ENCODE data around the gene TNFRSF4.

Gene TNFRSF4

GRCh38 chr1:1217621-1218523, 3.9 kb upstream of the TNFRSF4 start:
- no peak for DNase-seq (ENCODE audit: low read depth in 2 of 2)

- no peak for DNase-seq (ENCODE audit: low read depth in 2 of 2)
Observed at GRCh38 chr1:1216770-1217620, 3.0 kb upstream of the TNFRSF4 start.

- no peak for DNase-seq (ENCODE audit: low read depth in 2 of 2)
Observed at GRCh38 chr1:1215881-1216605, 2.1 kb upstream of the TNFRSF4 start.

- DNase-seq (ENCODE audit: low read depth in 2 of 2) = no peak
Observed at GRCh38 chr1:1215080-1215676, 1.2 kb upstream of the TNFRSF4 start.

- peak in 1 of 2 donors; percentile 47 for DNase-seq (ENCODE audit: low read depth in 2 of 2)
Observed at GRCh38 chr1:1212780-1213344, 1.1 kb downstream of the TNFRSF4 start.

- DNase-seq (ENCODE audit: low read depth in 2 of 2) = peak in 1 of 2 donors; percentile 0
Observed at GRCh38 chr1:1211541-1212441, 2.2 kb downstream of the TNFRSF4 start.

GRCh38 chr1:1210726-1211540, 3.0 kb downstream of the TNFRSF4 start:
- peak in 1 of 2 donors; percentile 0 for DNase-seq (ENCODE audit: low read depth in 2 of 2)

GRCh38 chr1:1208713-1209433, 5.1 kb downstream of the TNFRSF4 start:
- DNase-seq (ENCODE audit: low read depth in 2 of 2) = peak in 1 of 2 donors; percentile 44

GRCh38 chr1:1207571-1207892, 6.4 kb downstream of the TNFRSF4 start:
- DNase-seq (ENCODE audit: low read depth in 2 of 2) = no peak

GRCh38 chr1:1206966-1207531, 6.9 kb downstream of the TNFRSF4 start:
- no peak for DNase-seq (ENCODE audit: low read depth in 2 of 2)

GRCh38 chr1:1206376-1206965, 7.5 kb downstream of the TNFRSF4 start, which contains the start of gene TNFRSF18:
Gene TNFRSF18 (minus strand): TSS chr1:1206592. CDS start chr1:1206571, 21 bp downstream.
- peak in 1 of 2 donors; percentile 43 for DNase-seq (ENCODE audit: low read depth in 2 of 2)

- no peak for DNase-seq (ENCODE audit: low read depth in 2 of 2)
Observed at GRCh38 chr1:1205769-1206375, 8.1 kb downstream of the TNFRSF4 start.

GRCh38 chr1:1204998-1205768, 8.8 kb downstream of the TNFRSF4 start:
- DNase-seq (ENCODE audit: low read depth in 2 of 2) = no peak

GRCh38 chr1:1204425-1204920, 9.5 kb downstream of the TNFRSF4 start:
- no peak for DNase-seq (ENCODE audit: low read depth in 2 of 2)

- no peak for DNase-seq (ENCODE audit: low read depth in 2 of 2)
Observed at GRCh38 chr1:1203561-1204424, 10.2 kb downstream of the TNFRSF4 start.
